ENCODE results near the gene PCCB.

- TF ChIP-seq EZH2 (IDR thresholded peaks at IDR 0.05; ENCODE audit: borderline replicate concordance, insufficient read depth, low read depth, low read length, poor library complexity, severe bottlenecking) = no peak
- no peak for TF ChIP-seq CTCF (IDR thresholded peaks at IDR 0.05)
Observed at GRCh38 chr3:136250903-136251460, 842 bp downstream of the PCCB start.

Data from B cell (primary cell).